HG03442 (cell line): Measurements from ENCODE around the gene CGRRF1.

Experiments used
- ATAC-seq: cut with Tn5 transposase; IDR thresholded peaks from one replicate; pipeline ENCODE4 v1.9.1; 2021; ENCODE audit warnings: mild to moderate bottlenecking, moderate library complexity; ENCODE audit not compliant: unreplicated experiment

The CGRRF1 gene

GRCh38 chr14:54547583-54547982, 37.9 kb downstream of the CGRRF1 start:
- ATAC-seq = no peak

DNA sequence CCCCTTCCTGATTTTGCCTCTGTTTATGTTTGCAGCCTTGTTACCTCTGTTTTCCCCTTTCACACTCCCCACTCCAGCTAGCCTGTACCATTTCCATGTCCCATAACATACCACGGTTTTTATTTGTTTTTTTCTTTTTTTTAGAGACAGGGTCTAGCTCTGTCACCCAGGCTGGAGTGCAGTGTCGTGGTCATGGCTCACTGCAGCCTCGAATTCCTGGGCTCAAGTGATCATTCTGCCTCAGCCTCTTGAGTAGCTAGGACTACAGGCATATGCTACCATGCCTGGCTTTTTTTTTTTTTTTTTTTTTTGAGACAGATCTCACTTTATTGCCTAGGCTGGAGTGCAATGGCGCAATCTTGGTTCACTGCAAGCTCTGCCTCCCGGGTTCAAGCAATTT, 38.8 kb downstream of the CGRRF1 start:
- ATAC-seq = no peak

DNA sequence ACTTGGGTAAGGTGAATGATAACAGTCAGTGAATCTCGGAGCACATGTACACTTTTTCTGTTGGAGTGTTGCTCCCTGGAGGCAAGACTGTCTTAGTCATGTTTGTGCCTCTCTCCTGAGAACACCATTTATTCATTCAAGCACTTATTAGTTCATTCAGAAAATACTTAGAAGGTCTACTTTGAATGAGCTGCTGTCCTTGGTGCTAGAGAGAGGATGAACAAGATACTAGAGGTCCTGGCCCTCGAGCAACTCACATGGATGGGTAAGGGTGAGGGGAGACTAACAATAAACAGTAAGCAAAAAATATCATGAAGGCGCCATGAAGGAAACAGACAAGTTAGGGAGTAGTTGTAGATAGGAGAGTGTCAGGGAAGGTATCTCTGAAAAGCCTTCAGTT, 40.2 kb downstream of the CGRRF1 start:
- ATAC-seq = no peak

- no peak for ATAC-seq
Measured at GRCh38 chr14:54550514-54550913, 40.8 kb downstream of the CGRRF1 start.

DNA sequence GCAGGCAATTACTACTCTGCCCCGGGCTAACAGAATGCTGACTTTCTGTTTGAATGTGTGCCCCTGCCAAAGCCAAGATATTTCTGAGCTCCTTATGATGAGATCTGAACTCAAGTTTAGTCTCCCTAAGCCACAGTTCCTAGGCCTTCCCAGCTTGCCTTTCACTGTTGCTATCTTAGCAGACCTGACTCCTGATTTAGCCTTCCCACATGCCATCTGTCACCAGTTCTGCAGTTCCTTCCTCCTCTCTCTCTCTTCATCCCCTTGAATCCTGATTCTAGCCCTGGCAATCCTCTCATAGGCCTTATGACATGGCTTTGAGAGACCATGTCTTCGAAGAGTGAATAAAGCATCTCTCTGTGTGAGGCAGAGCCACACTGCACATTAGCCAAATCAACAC, 44.7 kb downstream of the CGRRF1 start:
- no peak for ATAC-seq

GRCh38 chr14:54555651-54556050, 45.9 kb downstream of the CGRRF1 start:
- ATAC-seq = no peak

- ATAC-seq = no peak
Measured at GRCh38 chr14:54556535-54556934, 46.8 kb downstream of the CGRRF1 start.

DNA sequence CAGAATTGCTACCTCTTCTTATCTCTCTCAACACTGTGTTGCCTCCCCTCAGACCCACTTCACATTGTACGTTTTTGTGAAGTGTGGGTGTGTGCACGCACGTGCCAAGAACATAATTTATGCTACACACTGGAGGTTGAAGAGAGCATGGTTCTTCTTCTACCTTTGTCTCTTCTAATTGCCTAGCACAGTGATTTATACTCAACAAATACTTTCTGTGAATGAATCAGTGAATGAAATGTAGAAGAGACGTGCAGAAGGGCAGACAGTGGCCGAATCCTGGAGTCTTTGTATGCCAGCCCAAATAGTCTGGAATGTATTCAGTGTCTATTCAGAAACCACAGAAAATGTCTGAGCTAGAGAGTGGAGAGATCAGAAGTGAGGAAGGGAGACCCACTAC, 52.6 kb downstream of the CGRRF1 start:
- ATAC-seq = no peak

GRCh38 chr14:54564071-54564867, 54.6 kb downstream of the CGRRF1 start:
- ATAC-seq = no peak

DNA sequence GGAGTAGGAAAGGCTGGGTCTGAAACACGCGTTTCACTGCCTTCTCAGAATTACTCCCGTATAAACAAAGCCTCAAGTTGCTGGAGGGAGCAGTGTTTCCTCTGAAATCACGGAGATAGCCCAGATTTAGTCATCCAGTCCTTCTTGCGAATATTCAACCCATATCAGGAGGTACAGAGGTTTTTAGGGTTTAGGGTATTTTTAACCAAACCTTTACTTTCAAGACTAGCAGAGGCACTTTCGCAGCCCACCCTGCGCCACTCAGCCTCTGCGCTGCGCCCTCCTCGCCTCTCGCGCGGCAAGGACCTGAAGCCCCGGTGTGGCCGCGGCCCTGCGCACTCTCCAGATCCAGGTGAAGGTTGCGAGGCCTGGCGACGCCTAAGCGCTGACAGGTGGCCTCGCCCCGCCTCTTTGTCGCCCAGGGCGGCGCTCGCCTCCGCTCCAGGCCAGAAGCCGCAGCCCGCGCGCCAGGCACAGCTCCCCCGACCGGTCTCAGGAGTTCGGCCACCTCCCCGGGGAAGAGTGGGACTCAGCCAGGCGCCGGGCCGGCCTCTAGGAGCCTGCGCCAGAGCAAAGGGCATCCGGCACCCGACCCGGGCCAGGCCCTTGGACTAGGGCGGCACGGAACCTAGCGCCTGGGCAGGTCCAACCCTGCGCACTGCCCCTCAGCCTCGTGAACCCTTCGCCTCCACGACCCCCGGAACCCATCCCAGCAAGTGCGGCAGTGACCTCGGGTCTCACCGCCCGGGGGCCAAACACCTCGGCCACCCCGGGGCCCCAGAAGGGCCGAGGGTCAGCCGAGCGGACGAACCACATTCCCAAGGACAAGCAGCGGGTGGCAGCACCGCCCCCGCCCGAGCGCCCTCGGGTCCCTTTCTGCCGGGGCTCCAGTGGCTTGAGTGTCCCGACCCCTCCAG, 55.4 kb downstream of the CGRRF1 start:
- ATAC-seq = peak; percentile 32

DNA sequence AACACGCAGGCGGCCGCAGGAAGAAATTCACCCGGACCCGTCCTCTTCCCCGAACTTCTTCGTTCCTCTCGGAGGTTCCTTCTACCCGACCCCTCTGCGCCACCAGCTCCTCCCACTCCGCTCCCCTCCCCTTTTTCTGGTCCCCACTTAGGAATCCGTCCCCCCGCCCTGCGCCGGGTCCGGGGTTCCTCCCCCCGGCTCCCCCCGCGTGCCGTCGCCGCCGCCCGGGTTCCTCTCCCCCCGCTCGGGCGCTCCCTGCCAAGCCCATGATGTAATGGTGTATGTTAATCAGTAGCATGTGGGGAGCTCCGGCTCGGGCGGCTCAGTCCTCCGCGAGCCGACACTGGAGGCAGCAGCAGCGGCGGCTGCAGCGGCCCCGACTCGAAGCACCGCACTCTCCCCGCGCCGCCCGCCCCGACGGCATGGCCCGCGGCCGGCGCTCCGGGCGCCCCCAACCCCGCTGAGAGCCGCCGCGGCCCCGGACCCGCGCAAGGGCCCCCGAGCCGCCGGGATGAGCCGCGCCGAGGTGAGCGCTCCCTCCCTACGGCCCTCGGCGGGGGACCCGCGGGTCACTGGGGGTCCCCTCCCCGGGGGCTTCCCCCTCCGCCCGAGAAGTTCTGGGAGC, 56.2 kb downstream of the CGRRF1 start:
- ATAC-seq = peak; percentile 56

- peak; percentile 27 for ATAC-seq
Measured at GRCh38 chr14:54566410-54567223, 56.9 kb downstream of the CGRRF1 start, which contains the start of gene SAMD4A. TSS of gene SAMD4A (plus strand) at chr14:54567128. CDS start at chr14:54567917, 789 bp downstream.

GRCh38 chr14:54567224-54567638, 57.5 kb downstream of the CGRRF1 start:
- no peak for ATAC-seq

DNA sequence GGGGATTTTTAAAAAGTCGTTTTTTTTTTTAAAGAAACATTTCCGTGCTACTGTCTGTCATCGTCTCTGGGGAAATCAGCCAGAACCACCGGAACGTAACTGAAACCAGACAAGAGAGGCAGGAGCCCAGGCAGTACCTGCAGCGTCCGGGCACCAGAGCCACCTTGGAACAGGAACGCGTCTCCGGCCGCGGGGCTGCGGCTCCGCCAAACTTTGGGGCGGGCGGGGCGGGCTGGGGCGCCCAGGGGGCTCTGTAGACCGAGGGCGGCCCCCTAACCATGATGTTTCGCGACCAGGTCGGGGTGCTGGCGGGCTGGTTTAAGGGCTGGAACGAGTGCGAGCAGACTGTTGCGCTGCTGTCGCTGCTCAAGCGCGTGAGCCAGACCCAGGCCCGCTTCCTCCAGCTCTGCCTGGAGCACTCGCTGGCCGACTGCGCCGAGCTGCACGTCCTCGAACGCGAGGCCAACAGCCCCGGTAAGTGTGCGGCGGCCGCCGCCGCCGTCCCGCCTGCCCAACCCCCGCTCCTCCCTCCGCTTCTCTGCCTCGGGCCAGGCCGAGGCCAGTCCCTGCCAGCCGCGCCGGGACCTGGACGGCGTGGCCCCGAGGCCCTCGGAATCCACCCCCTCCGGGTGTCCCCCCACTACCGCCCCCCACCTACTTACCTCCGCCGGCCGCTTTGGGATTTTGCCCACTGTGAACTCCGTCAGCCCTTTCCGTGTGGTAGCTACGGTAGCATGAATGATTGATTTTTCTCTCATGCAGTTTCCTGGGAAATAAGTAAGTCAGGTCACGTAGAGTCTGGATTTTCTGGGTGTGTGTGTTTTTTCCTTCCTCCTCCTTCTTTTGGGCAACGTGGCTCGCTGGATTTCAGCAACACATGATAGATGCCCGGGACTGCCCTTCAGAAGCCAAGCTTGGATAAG, 58.2 kb downstream of the CGRRF1 start:
- no peak for ATAC-seq

DNA sequence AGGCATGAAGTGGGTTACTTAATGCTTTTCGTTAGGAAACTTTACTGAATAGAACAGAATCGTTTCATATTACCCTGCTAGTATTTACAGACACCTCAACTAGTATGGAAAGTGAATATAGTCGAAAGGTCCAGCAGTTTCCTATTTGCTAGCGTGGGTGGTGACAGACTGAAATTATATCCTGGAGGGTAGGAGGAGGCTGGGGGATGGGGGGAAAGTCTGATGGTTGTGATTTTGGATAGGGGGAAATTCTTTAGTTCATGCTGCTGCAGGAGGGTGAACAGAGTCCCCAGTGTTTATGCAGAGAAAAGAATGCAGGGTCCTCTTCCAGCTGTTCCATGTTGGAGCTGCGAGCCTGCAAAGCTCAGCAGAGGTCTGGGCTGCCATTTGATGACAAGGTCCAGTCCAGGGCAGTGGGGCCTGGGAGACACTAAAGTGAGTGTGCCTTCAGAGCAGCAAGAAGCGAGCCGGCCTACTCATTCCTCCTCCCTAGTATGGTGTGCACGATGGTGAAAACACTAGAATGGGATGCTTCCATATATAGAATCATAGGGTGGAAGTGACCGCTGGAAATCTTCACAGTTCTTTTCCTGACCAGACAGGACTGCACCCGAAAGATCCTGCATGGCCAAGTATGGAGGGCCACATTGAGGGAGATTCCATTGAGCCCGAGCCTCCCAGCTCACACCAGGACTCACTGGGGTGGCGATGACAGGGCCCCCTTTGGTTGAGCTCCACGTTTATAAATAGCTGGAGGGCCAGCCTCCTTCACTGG, 59.3 kb downstream of the CGRRF1 start:
- ATAC-seq = no peak

GRCh38 chr14:54570047-54570446, 60.3 kb downstream of the CGRRF1 start:
- no peak for ATAC-seq

DNA sequence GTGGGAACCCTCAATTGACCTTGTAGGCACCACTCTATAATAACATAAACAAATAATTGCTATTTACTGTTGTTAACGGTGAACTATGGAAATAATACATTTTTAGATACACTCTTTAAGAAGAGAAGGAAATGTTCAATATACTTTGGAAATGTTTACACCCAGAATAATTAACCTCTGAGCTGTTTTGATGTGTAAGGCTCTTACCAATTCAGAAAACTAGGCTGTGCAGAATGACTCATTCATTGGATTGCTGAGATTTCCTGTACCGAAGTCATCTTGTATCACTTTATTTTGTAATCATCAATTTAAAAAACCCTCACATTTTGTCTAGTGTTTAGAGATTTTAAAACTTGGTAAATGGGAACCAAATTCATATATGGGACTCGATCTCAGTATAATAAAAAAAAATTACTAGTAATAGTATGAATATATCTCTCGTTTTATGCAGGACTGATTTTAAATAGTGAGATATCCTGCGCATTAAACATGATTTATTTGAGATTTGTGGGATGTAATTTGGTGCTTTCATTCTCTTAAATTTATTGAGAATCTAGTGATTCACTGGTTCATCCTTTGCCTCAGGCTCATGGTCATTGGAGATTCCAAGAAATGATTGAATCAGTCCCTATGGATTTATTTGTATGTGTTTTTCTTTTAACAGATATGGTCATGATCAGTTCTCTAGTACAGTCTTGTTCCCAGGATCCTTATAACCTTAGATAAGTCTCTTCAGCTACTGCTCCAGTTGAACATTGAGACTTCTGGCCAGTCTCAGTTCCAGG, 61.1 kb downstream of the CGRRF1 start:
- no peak for ATAC-seq

DNA sequence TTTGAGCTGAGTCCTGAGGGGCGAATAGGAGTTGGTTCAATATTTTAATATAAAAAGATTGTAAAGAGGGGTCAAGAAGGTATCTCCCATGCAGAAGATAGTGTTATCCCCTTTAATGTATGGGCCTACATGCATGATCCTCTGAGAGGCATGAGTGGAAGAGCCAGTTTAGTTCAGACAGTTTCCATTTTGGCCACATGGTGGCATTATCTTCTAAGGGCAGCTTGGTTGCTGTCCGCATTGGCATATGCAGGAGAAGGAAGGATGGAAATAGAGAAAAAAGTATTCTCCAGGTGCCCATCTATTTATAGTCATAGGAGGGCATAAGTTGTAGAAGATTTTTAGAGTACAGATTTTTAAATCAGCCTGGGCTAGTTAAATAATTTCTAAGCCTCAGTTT, 62.6 kb downstream of the CGRRF1 start:
- no peak for ATAC-seq
